Transverse colon (tissue), 3 donors: ENCODE results near the gene CACNA1G.

Experiments
- POLR2A ChIP-seq: fragments of 450-650 bp; IDR thresholded peaks from one replicate; pipeline ENCODE4 v1.6.1; 2016; ENCODE audit warnings: antibody characterized with exemption, mild to moderate bottlenecking, moderate library complexity
- TF ChIP-seq, protein P1 (sequence below), 5 experiments: fragments of 200-600 bp in 3 of 5; fragments of 450-650 bp in 2 of 5; sonication (generic) in 3 of 5; IDR thresholded peaks; 1 replicate in 2 of 5; 2 replicates in 3 of 5; pipeline ENCODE4 v1.5.1; 2016 to 2017; ENCODE audit warnings: antibody characterized with exemption in 5 of 5, inconsistent platforms in 3 of 5, mild to moderate bottlenecking in 2 of 5, moderate library complexity in 1 of 5

DNA sequence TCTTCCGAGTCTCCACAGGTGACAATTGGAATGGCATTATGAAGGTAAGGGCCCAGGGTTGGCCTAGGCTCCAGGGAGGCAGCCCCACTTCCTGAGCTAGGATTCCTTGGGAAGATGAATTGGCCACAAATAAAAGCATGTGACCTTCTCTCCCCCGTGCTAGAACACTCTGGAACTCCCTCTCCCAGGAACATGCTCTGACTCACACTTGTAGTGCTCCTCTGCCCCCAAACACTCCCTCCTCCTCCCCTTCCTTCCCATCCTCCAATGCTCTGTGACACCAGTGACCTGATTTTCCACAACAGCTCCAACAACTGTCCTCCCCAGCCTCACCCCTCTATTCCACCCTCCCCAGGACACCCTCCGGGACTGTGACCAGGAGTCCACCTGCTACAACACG, 57.8 kb downstream of the CACNA1G start:
- TF ChIP-seq, protein P1, sequence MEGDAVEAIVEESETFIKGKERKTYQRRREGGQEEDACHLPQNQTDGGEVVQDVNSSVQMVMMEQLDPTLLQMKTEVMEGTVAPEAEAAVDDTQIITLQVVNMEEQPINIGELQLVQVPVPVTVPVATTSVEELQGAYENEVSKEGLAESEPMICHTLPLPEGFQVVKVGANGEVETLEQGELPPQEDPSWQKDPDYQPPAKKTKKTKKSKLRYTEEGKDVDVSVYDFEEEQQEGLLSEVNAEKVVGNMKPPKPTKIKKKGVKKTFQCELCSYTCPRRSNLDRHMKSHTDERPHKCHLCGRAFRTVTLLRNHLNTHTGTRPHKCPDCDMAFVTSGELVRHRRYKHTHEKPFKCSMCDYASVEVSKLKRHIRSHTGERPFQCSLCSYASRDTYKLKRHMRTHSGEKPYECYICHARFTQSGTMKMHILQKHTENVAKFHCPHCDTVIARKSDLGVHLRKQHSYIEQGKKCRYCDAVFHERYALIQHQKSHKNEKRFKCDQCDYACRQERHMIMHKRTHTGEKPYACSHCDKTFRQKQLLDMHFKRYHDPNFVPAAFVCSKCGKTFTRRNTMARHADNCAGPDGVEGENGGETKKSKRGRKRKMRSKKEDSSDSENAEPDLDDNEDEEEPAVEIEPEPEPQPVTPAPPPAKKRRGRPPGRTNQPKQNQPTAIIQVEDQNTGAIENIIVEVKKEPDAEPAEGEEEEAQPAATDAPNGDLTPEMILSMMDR (IDR thresholded peaks at IDR 0.05) = no peak
- TF ChIP-seq POLR2A = no peak
